HEK293 (cell line): ENCODE data around the gene FOXL2.

Source experiments
- YY1 ChIP-seq: fragments of 450-650 bp; formaldehyde crosslinking; IDR thresholded peaks from 2 replicates; pipeline ENCODE4 v1.5.1; 2018; ENCODE audit warnings: missing biosample characterization, missing genetic modification characterization
- ZNF274 ChIP-seq, 2 experiments: fragments of 200-500 bp in 1 of 2; fragments of 450-650 bp in 1 of 2; sonication (Bioruptor generic) in 1 of 2; formaldehyde crosslinking in 1 of 2; IDR thresholded peaks; 2 replicates each; pipeline versions ENCODE4 v1.5.1 to v1.6.1; 2014 to 2016; ENCODE audit warnings: borderline replicate concordance in 1 of 2, inconsistent platforms in 1 of 2, low read length in 1 of 2, missing biosample characterization in 1 of 2, missing genetic modification characterization in 1 of 2
- ZNF768 ChIP-seq: fragments of 450-650 bp; formaldehyde crosslinking; IDR thresholded peaks from 2 replicates; pipeline ENCODE4 v1.5.1; 2018; ENCODE audit warnings: missing biosample characterization, mild to moderate bottlenecking, missing genetic modification characterization
- TF ChIP-seq, protein P1 (sequence below): fragments of 450-650 bp; formaldehyde crosslinking; IDR thresholded peaks from 2 replicates; pipeline ENCODE4 v1.5.1; 2016; ENCODE audit warnings: missing biosample characterization, missing genetic modification characterization
- TF ChIP-seq, protein P2 (sequence below): fragments of 450-650 bp; formaldehyde crosslinking; IDR thresholded peaks from 2 replicates; pipeline ENCODE4 v1.5.1; 2016; ENCODE audit warnings: missing biosample characterization, missing genetic modification characterization, low read depth

DNA sequence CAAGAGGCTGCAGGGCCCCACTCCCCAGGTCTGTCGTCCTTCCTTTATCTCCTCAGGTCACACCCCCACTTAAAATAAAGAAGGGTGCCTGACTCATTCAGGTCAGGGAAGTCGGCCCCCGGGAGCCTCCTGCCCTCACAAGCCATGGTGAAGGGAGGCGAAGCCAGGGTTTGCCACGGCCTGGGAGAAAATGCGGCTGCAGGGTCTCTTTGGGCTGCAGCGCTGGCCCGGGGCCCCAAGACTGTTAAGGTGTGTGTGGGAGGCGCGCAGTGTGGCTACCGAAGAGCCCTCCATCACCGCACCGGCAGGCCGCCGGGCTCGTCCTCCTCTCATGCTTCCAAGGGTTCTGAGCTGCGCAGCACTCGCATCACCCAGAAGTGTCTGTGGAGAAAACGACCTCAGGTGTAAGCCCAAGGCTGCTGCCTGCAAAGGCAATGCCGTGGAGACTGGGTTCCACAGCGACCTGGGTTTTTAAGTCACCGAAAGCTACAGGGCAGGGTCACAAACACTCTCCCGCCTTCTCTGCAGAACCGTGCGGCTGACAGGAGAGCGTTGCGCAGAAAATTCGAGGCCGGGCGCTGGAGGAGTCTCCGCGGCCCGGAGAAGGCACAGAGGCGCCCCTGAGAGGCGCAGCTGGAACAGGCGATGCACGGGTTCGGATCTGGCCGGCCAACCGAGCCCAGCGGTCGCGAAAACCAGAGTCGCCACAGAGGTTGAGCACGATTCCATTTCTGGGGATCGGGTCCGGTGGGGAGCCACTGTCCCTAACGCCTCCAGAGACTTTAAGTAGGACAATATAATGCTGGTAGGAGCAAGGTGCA lies 8.7 kb downstream of the FOXL2 start:
- TF ChIP-seq YY1 (tag by site-specific recombination) (no peak), ZNF274 (IDR thresholded peaks at IDR 0.05; ENCODE audit: low read length) (no peak), ZNF274 (tag by site-specific recombination; IDR thresholded peaks at IDR 0.05; ENCODE audit: borderline replicate concordance) (no peak), ZNF768 (no peak)
- TF ChIP-seq, protein P1, sequence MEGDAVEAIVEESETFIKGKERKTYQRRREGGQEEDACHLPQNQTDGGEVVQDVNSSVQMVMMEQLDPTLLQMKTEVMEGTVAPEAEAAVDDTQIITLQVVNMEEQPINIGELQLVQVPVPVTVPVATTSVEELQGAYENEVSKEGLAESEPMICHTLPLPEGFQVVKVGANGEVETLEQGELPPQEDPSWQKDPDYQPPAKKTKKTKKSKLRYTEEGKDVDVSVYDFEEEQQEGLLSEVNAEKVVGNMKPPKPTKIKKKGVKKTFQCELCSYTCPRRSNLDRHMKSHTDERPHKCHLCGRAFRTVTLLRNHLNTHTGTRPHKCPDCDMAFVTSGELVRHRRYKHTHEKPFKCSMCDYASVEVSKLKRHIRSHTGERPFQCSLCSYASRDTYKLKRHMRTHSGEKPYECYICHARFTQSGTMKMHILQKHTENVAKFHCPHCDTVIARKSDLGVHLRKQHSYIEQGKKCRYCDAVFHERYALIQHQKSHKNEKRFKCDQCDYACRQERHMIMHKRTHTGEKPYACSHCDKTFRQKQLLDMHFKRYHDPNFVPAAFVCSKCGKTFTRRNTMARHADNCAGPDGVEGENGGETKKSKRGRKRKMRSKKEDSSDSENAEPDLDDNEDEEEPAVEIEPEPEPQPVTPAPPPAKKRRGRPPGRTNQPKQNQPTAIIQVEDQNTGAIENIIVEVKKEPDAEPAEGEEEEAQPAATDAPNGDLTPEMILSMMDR (tag by site-specific recombination), result no peak
- TF ChIP-seq, protein P2, sequence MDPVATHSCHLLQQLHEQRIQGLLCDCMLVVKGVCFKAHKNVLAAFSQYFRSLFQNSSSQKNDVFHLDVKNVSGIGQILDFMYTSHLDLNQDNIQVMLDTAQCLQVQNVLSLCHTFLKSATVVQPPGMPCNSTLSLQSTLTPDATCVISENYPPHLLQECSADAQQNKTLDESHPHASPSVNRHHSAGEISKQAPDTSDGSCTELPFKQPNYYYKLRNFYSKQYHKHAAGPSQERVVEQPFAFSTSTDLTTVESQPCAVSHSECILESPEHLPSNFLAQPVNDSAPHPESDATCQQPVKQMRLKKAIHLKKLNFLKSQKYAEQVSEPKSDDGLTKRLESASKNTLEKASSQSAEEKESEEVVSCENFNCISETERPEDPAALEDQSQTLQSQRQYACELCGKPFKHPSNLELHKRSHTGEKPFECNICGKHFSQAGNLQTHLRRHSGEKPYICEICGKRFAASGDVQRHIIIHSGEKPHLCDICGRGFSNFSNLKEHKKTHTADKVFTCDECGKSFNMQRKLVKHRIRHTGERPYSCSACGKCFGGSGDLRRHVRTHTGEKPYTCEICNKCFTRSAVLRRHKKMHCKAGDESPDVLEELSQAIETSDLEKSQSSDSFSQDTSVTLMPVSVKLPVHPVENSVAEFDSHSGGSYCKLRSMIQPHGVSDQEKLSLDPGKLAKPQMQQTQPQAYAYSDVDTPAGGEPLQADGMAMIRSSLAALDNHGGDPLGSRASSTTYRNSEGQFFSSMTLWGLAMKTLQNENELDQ (tag by site-specific recombination), result no peak
